ENCODE data around the gene FARS2. TPM values are rescaled to one million over a fixed set of nuclear protein-coding genes. Genes with fewer than 3 reads are reported as not detected.

The FARS2 gene
- total and polyA plus RNA-seq, 2 of the 13 experiments (the other 11 are each of a cell fraction or from before 2014, with no cell fraction given) = 15.4 to 26.0 TPM

GRCh38 chr6:5730585-5731263 is 469.4 kb downstream of the FARS2 start:
- CTCF ChIA-PET (ENCODE audit: low intra/inter-chr PET ratio, low total read pairs) = no interaction called here
- intact Hi-C loops (cut with micrococcal nuclease; ENCODE audit: unreplicated experiment) (loop anchor here (2.0 kb wide), 1 partner anchor 18 kb away; no protein-coding TSS in a partner anchor), in situ Hi-C loops (cut with HindIII; ENCODE audit: extremely low pct_ligation_motif_present, low pct_unique_long_range_greater_than_20kb) (no loop called here)
- WGBS (ENCODE audit: low lambda C conversion rate) = 92% methylated on average over 8 of the region's 8 CpGs
- H3K27me3 ChIP-seq (ENCODE audit: control insufficient read depth in 1 of 2, insufficient read depth in 2 of 2, low read length in 2 of 2) = no peaks in the 10 kb centered on the region
- no peak overlapping the region for H3K27ac ChIP-seq (ENCODE audit: extremely low read length, insufficient read depth, low read length)
- TF ChIP-seq ZNF768 (CRISPR knock-in tag; IDR thresholded peaks at IDR 0.05) = peak; percentile 85; the same call in 1 of the 2 replicates
- TF ChIP-seq ZFP62 (CRISPR knock-in tag; IDR thresholded peaks at IDR 0.05) = no peak
- BruUV-seq (replicated peaks) = no TSS peak
- no peak overlapping the region for H3K4me3 ChIP-seq (replicated peaks in 1 of 3; ENCODE audit: insufficient read depth in 1 of 3, low read depth in 2 of 3, low read length in 3 of 3)
- peaks cover 20% of the 10 kb centered on the region for H3K4me1 ChIP-seq (ENCODE audit: insufficient read depth, low read length)
- DNase-seq (ENCODE audit: low spot score) = no peak
- FAIRE-seq = no peak
- H3K79me2 ChIP-seq (ENCODE audit: insufficient read depth, low read length) = no peaks in the 10 kb centered on the region
- no peaks in the 10 kb centered on the region for H3K9me3 ChIP-seq (ENCODE audit: low read length)
- ATAC-seq = no peak
- H4K20me1 ChIP-seq (ENCODE audit: insufficient read depth, low read length) = no peaks in the 10 kb centered on the region
- POLR2A ChIA-PET = no interaction called here
- no peak overlapping the region for H2AFZ ChIP-seq (ENCODE audit: low read length)
- no peak overlapping the region for H3K4me2 ChIP-seq (ENCODE audit: low read depth, low read length)
- no peaks in the 10 kb centered on the region for H3K36me3 ChIP-seq (replicated peaks in 1 of 2; ENCODE audit: control insufficient read depth in 1 of 2, insufficient read depth in 2 of 2, low read length in 2 of 2)
- H3K9ac ChIP-seq (ENCODE audit: insufficient read depth, low read depth, low read length) = no peak overlapping the region

- Histone ChIP-seq H3K27ac (ENCODE audit: extremely low read length, insufficient read depth, low read length) (peak overlapping the region; percentile 1), H3K4me1 (ENCODE audit: insufficient read depth, low read length) (peaks cover 20% of the 10 kb centered on the region), H3K27me3 (ENCODE audit: control insufficient read depth in 1 of 2, insufficient read depth in 2 of 2, low read length in 2 of 2) (no peaks in the 10 kb centered on the region), H3K9me3 (ENCODE audit: low read length) (no peaks in the 10 kb centered on the region), H3K79me2 (ENCODE audit: insufficient read depth, low read length) (no peaks in the 10 kb centered on the region), H4K20me1 (ENCODE audit: insufficient read depth, low read length) (no peaks in the 10 kb centered on the region), H2AFZ (ENCODE audit: low read length) (no peak overlapping the region), H3K36me3 (replicated peaks in 1 of 2; ENCODE audit: control insufficient read depth in 1 of 2, insufficient read depth in 2 of 2, low read length in 2 of 2) (no peaks in the 10 kb centered on the region), H3K9ac (ENCODE audit: insufficient read depth, low read depth, low read length) (no peak overlapping the region), H3K4me3 (replicated peaks in 1 of 3; ENCODE audit: insufficient read depth in 1 of 3, low read depth in 2 of 3, low read length in 3 of 3) (no peak overlapping the region), H3K4me2 (ENCODE audit: low read depth, low read length) (0 out of 2 replicates have a peak overlapping the region, but pooled peaks have one; percentile 2)
- ChIA-PET CTCF (ENCODE audit: low intra/inter-chr PET ratio, low total read pairs) (no interaction called here), POLR2A (no interaction called here)
- intact Hi-C loops (cut with micrococcal nuclease; ENCODE audit: unreplicated experiment) (loop anchor here (2.0 kb wide), 1 partner anchor 19 kb away; no protein-coding TSS in a partner anchor), in situ Hi-C loops (cut with HindIII; ENCODE audit: extremely low pct_ligation_motif_present, low pct_unique_long_range_greater_than_20kb) (no loop called here)
- BruUV-seq (replicated peaks) = no TSS peak
- no peak for FAIRE-seq
- DNase-seq (ENCODE audit: low spot score) = peak; percentile 54
- ATAC-seq = peak; percentile 84
- 73% methylated on average over 7 of the region's 7 CpGs for WGBS (ENCODE audit: low lambda C conversion rate)
- TF ChIP-seq ZNF235 (CRISPR knock-in tag; IDR thresholded peaks at IDR 0.05; ENCODE audit: borderline replicate concordance) = no peak
- TF ChIP-seq ARID5B (CRISPR knock-in tag; IDR thresholded peaks at IDR 0.05) = 0 out of 2 replicates have a peak, but pooled peaks have one; percentile 22
- no peak for TF ChIP-seq TBL1XR1 (IDR thresholded peaks at IDR 0.05; ENCODE audit: borderline replicate concordance, low read length, partially characterized antibody)
- no peak for TF ChIP-seq SRY (CRISPR knock-in tag; IDR thresholded peaks at IDR 0.05)
- peak; percentile 44; the same call in 1 of the 2 replicates for TF ChIP-seq ZBTB33 (CRISPR knock-in tag; IDR thresholded peaks at IDR 0.05)
- TF ChIP-seq TAF1 (CRISPR knock-in tag; IDR thresholded peaks at IDR 0.05) = no peak
- no peak for TF ChIP-seq CREBL2 (CRISPR knock-in tag; IDR thresholded peaks at IDR 0.05; ENCODE audit: borderline replicate concordance)
These were observed 470.1 kb downstream of the FARS2 start for GRCh38 chr6:5731435-5731834.

Data from HepG2 (cell line).